Activated CD8-positive, alpha-beta memory T cell treated with anti-CD3 and anti-CD28 coated beads for 48 hours (primary cell): Measurements from ENCODE around the gene RTN4R.

Experiments used
- DNase-seq, 3 experiments: peaks; one replicate each; pipeline ENCODE4 v3.0.0-alpha.2; 2020; ENCODE audit warnings: low read depth in 2 of 3, low spot score in 2 of 3

RTN4R gene

GRCh38 chr22:20218987-20219386 lies 49.1 kb downstream of the RTN4R start:
- DNase-seq, result no peak

GRCh38 chr22:20218326-20218872 lies 49.7 kb downstream of the RTN4R start:
- DNase-seq, result no peak

- DNase-seq, result no peak
Observed at GRCh38 chr22:20217563-20217962, 50.6 kb downstream of the RTN4R start.

- no peak for DNase-seq
Observed at GRCh38 chr22:20216863-20217499, 51.1 kb downstream of the RTN4R start.

GRCh38 chr22:20215742-20216141 lies 52.4 kb downstream of the RTN4R start:
- DNase-seq, result no peak

- no peak for DNase-seq
Observed at GRCh38 chr22:20214853-20215252, 53.3 kb downstream of the RTN4R start.

- no peak for DNase-seq
Observed at GRCh38 chr22:20213833-20214708, 54.0 kb downstream of the RTN4R start.

GRCh38 chr22:20212754-20213699 lies 55.1 kb downstream of the RTN4R start:
- DNase-seq, result no peak

- no peak for DNase-seq
Observed at GRCh38 chr22:20211997-20212753, 55.9 kb downstream of the RTN4R start.

- DNase-seq, result no peak
Observed at GRCh38 chr22:20211409-20211996, 56.6 kb downstream of the RTN4R start.

- no peak for DNase-seq
Observed at GRCh38 chr22:20210473-20211059, 57.6 kb downstream of the RTN4R start.

- no peak for DNase-seq
Observed at GRCh38 chr22:20209761-20210250, 58.3 kb downstream of the RTN4R start.

GRCh38 chr22:20208713-20209310 lies 59.3 kb downstream of the RTN4R start:
- DNase-seq, result no peak

GRCh38 chr22:20207277-20208025 lies 60.7 kb downstream of the RTN4R start:
- no peak for DNase-seq

GRCh38 chr22:20206709-20207215 lies 61.4 kb downstream of the RTN4R start:
- DNase-seq, result no peak

- DNase-seq, result peak; percentile 27 to 42 (median 31)
Observed at GRCh38 chr22:20205964-20206708, 62.0 kb downstream of the RTN4R start.

GRCh38 chr22:20205464-20205963 lies 62.6 kb downstream of the RTN4R start:
- DNase-seq, result no peak
